IMR-90 (cell line): Measurements from ENCODE around the gene ARMC10.
"Not testable (repeated sequence)": the region's sequence is repeated elsewhere in the genome, so short reads cannot be mapped to it uniquely, and the experiment has no call there.

Experiments
- BHLHE40 ChIP-seq: fragments of 150-350 bp; IDR thresholded peaks from 2 replicates; pipeline ENCODE4 v1.6.1; 2016; ENCODE audit warnings: mild to moderate bottlenecking, low read depth, low read length
- CEBPB ChIP-seq: IDR thresholded peaks from 2 replicates; pipeline ENCODE4 v1.6.1; 2012; ENCODE audit warnings: low read depth, low read length, improper control_type of control experiment
- CTCF ChIP-seq: conservative IDR thresholded peaks from 2 replicates; pipeline ENCODE4 v1.5.1; 2012; ENCODE audit warnings: mild to moderate bottlenecking, low read depth, low read length, improper control_type of control experiment
- MXI1 ChIP-seq: IDR thresholded peaks from 2 replicates; pipeline ENCODE4 v1.6.1; 2012; ENCODE audit warnings: low read depth, mild to moderate bottlenecking, low read length, moderate library complexity, borderline replicate concordance
- POLR2A ChIP-seq: IDR thresholded peaks from 2 replicates; pipeline ENCODE4 v1.6.1; 2012; ENCODE audit warnings: mild to moderate bottlenecking, low read depth, low read length
- RAD21 ChIP-seq: IDR thresholded peaks from 2 replicates; pipeline ENCODE4 v1.6.1; 2012; ENCODE audit warnings: low read length, improper control_type of control experiment
- RFX5 ChIP-seq: IDR thresholded peaks from 2 replicates; pipeline ENCODE4 v1.8.0; 2012; ENCODE audit warnings: low read depth, mild to moderate bottlenecking, low read length, moderate library complexity
- USF2 ChIP-seq: fragments of 150-350 bp; IDR thresholded peaks from 2 replicates; pipeline ENCODE4 v1.6.1; 2017; ENCODE audit warnings: mild to moderate bottlenecking, antibody characterized with exemption, low read length, low read depth

GRCh38 chr7:103056006-103056405 lies 18.9 kb upstream of the ARMC10 start:
- TF ChIP-seq POLR2A, CTCF, MXI1, USF2, CEBPB, BHLHE40, RAD21, RFX5: not testable (repeated sequence)
